KBM-7 (cell line): Measurements from ENCODE around the gene C13orf46.

ENCODE experiments used
- DNase-seq: peaks from one replicate; pipeline ENCODE4 v3.0.0-alpha.2; 2015
- in situ Hi-C: fragments of 300-500 bp; cut with MboI; formaldehyde crosslinking; loops from 2 replicates; pipeline ENCODE4 v1.14.3; 2020; ENCODE audit warnings: low sequenced_read_pairs, low pct_unique_long_range_greater_than_20kb, mixed read lengths

C13orf46 gene

DNA sequence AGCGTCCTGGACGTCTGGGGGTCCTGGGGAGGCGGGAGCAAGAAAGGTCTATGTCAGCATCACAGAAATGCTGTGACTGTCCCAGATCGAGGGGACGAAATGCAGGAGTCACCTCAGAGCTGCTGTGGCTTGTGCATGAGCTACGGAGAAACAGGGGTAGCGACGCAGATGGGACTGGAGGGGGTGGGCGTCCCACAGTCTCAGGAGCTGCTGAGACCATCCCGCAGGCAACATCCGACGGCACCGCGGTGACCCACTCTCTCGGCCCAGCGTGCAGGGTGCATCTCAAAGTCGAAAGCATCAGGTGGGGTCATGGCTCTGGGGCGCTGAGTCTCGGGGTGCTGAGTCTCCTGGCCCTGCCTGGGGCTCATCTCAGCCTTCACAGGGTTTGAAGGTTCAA, 37.4 kb upstream of the C13orf46 start:
- in situ Hi-C loops: no loop called here
- DNase-seq: no peak

DNA sequence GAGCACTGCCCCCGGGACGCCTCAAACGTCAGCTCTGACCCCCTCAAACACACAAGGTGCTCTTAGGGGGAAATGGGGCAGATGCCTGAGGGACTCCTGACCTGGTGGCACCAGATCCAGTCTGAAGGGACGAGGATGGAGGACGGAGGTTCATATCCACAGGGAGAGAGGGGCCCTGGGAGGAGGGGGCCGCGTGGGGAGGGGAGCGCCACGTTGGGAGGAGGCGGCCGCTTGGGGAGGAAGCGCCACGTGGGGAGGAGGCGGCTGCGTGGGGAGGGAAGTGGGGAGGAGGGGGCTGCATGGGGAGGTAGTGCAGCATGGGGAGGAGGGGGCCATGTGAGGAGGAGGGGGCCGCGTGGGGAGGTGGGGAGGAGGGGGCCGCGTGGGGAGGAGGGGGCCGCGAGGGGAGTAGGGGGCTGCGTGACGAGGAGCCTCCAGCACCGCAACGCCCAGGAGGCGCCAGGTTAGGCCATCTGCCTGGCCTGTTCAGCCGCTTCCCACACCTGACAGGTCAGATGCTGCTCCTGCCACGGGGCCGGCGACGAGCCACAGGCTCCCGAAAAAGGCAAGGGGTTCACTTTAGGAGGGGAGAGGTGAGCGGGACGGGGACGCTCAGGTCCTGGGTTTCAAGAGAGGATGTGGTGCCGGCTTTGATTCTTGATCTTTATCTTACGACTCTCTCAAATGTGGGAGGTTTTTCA, 36.7 kb upstream of the C13orf46 start:
- DNase-seq: no peak
- in situ Hi-C loops: no loop called here

DNA sequence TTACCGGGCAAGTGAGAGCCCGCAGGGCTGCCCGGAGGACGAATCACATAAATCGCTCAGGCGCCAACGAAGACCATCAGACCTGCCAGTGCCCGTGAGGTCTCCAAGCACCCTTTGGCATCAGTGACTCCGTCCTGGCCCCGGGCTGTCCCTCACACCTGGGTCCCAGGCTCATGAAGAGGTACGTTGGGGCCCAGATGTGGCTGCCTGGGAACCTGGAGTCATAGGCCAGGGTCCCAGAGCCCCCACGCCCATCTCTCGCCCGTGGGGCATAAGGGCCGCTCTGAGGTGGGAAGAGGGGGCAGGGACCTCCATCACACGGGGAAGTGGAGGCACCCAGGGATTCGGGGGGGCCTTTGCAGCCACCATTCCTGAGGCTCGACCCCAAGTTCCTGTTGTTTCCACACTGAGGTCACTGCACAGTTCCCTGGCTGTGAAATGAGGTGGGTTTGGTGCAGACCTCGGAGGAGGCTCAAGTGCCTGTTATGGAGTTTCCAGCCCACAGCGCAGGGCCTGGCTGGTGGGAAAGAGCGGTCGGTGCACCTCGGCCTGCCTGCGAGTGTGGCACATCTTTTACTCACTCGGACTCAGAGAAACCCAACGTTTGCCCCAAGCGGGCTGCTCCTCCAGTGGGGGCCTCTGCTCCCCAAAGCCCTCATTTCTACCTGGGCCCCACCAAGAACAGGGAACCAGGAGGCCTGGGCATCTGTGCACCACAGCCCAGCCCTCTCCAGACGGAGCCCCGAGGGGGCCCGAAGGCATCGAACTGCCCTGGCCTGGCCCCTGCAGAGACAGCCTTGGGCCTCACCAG, 35.9 kb upstream of the C13orf46 start:
- DNase-seq: no peak
- in situ Hi-C loops: no loop called here

DNA sequence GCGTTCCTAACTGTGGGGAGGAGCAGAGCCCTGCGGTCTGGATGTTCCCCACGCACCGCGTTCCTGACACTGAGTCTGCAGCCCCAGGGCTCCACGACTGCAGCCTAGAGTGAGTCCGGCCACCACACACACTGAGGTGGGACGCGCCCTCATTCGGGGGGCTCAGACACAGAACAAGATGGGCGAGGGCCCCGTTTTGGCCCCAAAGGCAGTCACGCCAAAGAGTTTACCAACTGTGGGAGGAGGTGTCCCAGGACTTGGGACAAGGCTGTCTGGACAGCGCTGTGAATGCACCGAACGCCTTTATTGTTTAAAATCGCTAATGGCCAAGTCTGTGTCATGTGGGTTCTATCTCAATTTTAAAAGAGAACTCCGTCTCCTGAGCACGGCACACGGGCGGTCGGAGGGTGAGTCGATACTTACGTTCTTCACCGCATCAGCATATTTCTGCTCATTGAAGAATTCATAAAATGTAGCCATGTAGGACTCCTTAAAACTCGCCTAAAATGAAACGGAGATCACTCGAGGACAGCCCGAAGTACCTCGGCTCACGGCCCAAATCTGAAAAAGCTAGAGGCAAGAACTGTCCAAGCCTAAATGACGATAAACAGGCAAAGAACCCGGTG, 35.2 kb upstream of the C13orf46 start:
- in situ Hi-C loops: no loop called here
- no peak for DNase-seq

DNA sequence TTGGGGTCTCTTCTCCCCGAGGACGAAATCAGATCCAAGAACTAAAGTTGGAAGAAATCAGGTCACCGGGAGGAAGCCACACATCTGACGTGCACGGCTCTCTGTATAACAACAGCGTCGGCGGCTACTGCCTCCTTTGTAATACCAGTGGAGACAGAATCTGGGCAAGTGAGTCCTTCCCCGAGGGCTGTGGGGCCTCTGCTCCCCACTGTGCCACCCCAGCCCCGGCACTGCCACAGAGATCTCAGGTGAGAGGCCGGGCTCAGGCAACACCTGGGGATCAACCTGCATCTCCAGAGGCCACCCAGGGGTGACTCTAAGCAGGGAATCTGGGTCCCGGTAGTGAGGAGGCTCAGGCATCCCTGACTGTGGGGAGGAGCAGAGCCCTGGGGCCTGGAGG, 33.7 kb upstream of the C13orf46 start:
- DNase-seq: no peak
- in situ Hi-C loops: no loop called here

DNA sequence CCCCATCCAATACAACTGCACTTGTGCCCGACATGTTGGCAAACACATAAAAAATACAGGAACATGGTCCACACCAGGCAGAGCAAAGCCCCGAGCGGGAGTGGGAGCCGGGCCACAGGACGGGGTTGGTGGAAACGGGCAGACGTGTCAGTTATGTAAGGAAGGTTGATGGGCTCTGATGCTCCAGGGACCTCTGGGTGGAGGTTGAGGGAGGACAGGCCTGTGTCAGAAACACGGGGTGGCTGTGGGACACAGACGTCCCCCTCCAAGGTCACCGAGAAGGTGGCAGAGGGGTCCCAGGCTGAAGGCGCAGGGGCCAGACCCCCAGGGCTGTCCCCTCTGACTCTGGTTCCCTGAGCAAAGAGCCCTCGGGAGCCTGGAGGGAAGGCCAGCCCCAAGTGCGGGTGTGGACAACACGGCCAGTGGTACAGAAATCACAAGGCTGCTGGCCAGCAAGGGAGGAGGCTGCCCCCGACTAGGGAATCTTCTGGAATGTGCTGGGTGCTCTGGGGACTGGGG, 31.4 kb upstream of the C13orf46 start:
- in situ Hi-C loops: no loop called here
- DNase-seq: no peak

DNA sequence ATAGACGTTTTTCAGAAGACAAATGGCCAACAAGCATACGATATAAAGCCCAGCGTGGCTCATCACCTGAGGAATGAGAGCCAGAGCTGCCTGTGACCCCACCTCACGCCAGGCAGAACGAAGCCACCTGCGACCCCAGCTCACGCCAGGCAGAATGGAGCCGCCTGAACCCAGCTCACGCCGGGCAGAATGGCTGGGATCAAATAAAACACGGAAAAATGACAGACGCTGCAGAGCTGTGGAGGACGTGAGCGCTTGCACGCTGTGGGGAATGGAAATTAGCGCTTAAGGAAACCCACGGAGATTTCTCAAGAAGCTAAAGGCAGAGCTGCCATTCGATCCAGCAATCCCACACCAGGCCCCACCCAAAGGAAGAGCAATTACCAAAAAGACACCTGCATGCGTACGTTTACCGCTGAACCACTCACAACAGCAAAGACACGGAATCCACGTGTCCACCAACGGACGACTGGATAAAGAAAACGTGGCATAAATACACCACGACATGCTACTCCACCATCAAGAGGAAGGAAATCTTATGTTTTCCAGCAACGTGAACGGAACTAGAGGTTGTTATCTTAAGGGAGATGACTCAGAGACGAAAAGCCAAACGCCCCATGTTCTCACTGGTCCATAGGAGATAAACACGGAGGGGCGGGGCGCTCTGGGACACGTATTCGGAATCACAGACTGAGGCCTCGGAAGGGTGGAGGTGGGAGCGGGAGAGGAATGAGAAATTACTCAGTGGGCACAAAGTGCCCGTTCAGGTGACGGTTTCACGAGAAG, 30.7 kb upstream of the C13orf46 start:
- in situ Hi-C loops: no loop called here
- no peak for DNase-seq

DNA sequence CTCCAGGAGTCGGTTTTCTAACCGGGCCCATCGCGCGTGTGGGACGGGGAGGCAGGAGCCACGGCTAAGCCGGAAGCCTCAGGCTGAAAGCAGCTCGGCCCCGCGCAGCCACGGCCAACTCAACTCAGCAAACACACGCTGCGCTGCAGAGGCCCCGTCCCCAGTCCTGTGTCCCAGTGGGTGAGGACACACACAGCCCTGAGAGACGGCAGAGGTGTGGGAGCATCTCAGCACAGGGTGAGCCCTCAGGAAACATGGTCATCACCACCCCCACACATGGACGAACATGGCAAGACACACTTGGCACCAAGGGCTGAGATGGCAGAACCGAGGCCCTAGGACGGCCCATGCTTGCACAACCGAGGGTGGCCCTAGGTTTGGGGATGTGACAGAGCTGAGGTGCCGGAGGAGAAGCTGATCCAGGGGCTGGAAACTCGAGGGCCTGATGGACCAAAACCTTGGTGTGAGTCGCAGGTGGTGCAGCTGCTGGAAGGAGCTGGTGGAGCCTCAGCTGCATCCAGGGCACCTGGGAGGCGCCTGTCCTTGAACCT, 29.0 kb upstream of the C13orf46 start:
- DNase-seq: no peak
- in situ Hi-C loops: no loop called here

DNA sequence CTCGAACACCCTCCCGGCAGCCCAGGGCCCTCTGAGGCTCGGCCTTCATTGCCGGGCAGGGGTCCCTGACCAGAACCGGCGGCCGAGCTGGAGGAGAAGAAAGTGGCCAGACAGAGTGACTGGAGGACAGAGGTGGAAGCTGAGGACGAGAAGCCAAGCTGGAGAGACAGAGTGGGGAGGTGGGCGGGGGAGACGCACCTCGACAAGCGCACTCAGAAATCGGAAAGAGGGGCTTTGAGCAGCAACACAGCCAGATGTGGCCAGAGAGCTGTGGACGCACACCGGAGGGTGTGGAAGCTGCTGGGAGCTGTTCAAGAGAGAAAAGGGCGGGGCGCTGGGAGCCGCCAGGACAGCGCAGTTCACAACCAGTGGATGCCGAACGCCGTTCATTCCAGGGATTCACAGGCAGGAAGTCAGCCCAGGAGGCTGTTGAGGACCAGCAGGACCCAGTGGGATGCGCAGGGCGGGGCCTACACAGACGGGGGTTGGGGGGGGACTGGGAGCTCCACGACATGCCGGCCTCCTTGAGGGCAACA, 28.2 kb upstream of the C13orf46 start:
- in situ Hi-C loops: no loop called here
- no peak for DNase-seq

DNA sequence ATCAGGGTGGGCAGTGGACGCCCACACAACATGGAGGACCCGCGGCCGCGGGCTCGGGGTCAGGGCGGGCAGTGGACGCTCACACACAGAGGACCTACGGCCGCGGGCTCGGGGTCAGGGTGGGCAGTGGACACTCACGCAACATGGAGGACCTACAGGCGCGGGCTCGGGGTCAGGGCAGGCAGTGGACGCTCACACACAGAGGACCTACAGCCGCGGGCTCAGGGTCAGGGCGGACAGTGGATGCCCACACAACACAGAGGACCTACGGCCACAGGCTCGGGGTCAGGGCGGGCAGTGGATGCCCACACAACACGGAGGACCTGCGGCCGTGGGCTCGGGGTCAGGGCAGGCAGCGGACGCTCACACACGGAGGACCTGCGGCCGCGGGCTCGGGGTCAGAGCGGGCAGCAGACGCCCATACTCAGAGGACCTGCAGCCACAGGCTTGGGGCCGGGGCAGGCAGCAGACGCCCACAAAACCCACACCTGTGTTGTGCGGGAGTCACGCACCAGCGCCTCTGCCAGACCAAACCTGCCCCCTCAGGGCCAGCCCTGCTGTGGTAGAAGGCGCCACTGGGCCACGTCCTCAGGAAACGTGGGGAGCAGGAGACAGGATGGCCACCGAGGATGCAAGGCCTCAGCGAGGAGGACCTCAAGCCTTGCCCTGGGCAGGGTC, 27.6 kb upstream of the C13orf46 start:
- no peak for DNase-seq
- in situ Hi-C loops: no loop called here

DNA sequence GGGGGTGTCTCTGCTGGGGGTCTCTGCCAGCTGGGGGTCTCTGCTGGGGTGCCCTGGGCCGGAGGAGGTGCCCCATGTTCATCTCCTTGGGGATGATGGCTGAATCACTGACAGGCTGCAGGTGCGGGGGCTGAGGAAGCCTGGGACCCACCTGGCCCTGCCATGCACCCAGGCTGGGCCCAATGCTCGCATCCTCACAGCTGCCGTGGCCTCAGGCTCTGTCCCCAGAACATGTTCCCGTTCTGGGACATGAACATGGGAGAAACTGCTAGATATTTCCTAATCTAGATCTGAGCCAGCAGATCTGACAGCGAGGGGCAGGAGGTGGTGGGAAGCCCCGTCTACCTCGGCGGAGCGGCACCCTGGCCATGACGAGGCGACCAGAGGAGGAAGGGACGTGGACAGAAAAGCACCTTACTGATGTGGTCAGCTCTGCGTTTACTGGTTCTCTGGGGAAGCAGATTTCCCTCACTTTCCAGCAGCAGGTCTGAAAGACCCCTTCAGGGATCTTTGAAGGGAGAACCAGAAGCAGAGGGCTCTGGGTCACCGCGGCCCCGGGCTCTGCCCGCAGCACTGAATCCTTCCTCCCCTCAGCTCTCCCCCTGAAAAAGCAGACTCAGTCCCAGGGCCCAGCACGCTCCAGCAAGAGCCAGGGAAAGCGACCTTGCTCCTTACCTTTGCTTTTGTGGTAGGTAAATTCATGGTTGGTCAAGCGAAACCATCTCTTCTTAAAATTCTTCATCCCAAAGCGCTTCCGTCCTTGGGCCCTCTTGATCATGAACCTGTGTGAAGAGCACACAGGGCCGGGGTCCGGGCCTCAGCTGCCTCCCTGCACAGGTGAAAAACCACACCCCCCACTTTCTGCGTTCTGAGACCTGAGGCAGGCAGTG, 26.5 kb upstream of the C13orf46 start:
- in situ Hi-C loops: no loop called here
- no peak for DNase-seq

DNA sequence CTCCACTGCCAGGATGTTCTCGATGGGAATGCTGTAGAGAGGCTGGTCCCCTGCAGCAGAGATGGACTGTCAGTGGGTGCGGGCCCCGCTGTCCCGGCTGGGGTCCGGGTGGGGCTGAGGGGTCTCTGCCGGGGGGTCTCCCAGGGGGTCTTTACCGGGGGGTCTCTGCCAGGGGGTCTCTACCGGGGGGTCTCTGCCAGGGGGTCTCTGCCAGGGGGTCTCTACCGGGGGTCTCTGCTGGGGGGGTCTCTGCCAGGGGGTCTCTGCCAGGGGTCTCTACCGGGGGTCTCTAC, 25.7 kb upstream of the C13orf46 start:
- in situ Hi-C loops: no loop called here
- DNase-seq: no peak

DNA sequence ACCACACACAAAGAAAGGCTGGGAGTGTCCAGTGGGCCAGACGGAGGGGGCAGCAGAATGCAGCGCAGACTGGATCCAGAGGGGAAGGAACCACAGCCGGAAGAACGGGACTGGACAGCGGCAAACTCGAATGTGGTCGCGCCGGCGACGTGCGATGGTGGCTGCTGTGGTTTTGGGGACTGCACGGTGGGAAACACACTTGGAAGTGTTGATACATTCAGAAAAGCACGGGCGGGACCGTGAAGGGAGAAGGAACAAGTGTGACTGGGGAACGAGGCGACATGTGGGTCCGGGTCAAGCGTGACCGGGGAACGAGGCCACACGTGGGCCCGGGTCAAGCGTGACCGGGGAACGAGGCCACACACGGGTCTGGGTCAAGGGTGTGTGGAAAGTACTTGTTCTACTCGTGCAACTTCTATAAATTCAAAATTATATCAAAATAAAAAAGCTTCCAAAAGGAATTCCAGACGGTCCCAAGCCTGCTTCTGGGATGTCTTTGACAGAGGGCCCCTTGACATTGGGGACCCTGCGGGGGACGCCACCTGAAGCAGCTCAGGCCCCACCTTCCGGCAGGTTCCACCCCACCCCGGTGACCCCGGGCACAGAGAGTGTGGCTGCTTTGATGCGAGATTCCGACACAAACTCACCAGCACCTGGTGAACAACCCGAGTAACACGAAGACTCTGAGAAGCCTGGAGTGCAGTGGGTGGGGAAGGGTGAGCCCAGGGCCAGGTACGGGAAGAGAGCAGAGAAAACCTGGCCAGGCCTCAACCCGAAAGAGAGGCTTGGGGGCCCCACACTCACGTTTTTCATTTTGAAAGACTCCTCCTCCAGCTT, 25.1 kb upstream of the C13orf46 start:
- DNase-seq: no peak
- in situ Hi-C loops: no loop called here

DNA sequence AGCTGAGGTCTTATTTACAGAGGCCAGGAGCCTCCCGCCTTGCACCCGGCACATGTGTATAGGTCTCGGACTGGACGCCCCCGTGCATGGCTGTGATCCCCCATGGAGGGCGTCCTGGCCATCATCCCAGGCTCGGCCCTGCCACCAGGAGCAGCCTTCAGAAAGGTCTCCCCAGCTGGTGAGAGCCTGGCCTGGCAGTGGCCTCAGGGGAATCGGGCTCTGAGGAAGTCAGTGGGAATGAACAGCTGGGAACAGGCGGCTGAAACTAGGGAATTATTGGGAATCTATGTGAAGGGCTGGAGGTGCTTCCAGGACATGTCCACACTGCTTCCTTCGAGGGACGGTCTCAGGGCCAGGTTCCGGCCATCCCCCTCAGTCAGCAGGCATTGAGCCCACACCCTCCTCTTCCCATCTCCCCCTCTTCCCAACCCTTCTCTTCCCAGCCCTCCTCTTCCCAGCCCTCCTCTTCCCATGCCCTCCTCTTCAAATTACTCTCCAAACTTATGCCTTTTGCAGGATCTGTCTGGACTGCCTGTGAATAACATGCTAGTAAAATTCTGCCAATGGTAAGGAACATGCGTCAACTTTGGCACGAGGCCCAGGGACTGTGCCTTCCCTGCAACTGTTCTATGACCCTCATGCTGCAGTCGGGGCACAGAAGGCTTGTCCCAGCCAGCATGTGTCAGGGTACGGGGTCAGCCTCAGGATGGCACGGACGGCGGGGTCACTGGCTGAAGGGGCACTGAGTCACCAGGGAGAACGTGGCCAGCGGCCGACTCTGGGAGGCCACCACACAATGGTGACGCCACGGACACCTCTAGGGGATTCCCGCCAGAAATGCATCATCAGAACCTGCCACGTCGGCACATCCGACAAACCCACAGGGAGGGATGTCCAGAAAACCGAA, 24.2 kb upstream of the C13orf46 start:
- in situ Hi-C loops: no loop called here

DNA sequence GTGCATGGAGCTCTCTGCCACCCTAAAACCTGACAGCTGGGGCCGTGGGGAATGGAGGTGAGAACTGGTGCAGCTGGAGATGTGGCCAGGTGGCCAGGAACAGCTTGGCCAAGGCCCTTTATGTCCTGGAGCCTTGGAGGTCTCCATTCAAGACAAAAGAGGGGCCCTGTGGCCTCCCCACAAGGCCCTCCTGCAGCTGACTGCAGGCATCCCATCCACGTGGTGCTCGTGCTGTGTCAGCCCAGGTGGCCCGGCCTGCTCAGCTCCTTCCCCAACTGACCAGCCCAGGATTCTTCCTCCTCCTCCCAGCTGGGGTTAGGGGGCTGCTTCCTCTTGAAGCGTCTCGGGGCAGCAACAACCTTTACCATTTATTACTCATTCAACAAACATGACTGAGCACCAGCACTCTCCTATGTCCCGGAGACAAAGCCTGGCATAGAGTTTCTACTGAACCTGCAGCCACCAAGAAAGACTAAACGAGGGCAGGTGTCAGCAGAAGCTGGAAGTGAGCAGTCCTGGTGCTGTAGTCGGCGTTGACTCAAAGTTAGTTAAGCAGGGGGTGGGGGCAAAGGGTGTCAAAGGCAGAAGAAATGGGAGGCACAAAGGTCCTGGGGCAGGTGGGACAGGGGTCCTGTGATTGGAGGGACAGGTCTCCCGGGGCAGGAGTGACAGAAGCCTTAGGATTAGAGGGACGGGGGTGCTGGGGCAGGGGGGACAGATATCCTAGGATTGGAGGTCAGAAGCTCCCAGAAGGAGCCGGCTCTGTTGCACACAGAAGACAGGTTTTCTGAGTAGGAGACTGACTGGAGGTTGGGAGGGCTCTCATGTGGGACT, 23.3 kb upstream of the C13orf46 start:
- in situ Hi-C loops: no loop called here
- no peak for DNase-seq

More for the DNA sequence above, 24.2 kb upstream of the C13orf46 start:
- DNase-seq: no peak
